HG03039 (cell line): ENCODE measurements around the gene PPIG.
"Not testable (repeated sequence)": the region's sequence is repeated elsewhere in the genome, so short reads cannot be mapped to it uniquely, and the experiment has no call there.

ENCODE experiments used
- ATAC-seq: cut with Tn5 transposase; IDR thresholded peaks from one replicate; pipeline ENCODE4 v1.9.1; 2021; ENCODE audit warnings: mild to moderate bottlenecking, moderate library complexity; ENCODE audit not compliant: unreplicated experiment

The PPIG gene

DNA sequence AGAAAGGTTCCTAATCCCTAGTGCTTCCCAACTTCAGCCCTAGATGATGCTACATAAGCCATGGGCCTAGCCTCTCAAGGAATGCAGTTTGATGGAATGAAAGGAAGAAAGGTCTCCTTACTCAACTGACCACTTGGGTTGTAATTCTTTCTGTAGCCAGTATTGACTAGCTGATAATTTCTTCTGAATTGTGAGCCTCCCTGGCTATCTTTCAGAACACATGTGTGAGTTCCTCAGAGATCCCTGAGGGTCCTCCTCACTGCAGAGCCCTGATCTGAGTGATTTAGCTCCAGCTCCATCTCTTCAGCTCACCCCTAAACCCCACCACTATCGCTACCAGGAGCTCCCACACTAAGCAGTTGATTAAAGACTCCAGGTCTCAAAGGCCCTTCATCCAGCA, 78.6 kb downstream of the PPIG start:
- ATAC-seq, result no peak

DNA sequence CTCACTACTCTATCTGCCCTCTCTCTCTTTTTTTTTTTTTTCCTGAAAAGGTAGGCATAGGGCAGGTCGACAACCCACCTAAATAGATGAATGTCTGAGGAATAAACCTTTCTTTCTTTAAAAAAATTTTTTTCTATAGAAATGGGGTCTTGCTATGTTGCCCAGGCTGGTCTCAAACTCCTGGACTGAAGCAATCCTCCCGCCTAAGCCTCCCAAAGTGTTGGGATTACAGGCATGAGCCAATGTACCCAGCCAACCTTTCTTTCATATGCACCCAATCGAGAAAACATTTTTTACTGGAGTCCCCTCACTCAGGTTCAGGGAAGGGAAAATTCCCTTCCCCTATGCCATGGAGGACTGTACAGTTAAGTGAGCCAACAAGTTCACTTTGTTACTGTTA, 79.1 kb downstream of the PPIG start:
- no peak for ATAC-seq

DNA sequence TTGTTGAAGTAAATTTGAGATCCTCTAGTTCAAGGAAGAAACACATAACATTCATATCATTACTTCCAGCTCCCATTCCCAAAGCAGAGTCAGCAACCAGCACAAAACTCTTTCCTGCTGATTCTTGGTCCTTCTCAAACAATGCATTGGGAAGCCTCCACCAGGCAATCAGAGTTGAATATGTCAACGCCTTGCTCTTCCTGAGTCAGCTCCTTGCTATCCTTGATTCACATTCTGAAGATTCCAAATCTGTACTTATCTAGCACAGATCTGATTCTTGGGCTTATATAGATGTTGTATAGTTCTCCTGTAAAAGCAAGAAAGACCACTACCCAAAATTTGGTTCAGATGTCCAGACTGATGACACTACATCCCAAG, 80.4 kb downstream of the PPIG start:
- no peak for ATAC-seq

DNA sequence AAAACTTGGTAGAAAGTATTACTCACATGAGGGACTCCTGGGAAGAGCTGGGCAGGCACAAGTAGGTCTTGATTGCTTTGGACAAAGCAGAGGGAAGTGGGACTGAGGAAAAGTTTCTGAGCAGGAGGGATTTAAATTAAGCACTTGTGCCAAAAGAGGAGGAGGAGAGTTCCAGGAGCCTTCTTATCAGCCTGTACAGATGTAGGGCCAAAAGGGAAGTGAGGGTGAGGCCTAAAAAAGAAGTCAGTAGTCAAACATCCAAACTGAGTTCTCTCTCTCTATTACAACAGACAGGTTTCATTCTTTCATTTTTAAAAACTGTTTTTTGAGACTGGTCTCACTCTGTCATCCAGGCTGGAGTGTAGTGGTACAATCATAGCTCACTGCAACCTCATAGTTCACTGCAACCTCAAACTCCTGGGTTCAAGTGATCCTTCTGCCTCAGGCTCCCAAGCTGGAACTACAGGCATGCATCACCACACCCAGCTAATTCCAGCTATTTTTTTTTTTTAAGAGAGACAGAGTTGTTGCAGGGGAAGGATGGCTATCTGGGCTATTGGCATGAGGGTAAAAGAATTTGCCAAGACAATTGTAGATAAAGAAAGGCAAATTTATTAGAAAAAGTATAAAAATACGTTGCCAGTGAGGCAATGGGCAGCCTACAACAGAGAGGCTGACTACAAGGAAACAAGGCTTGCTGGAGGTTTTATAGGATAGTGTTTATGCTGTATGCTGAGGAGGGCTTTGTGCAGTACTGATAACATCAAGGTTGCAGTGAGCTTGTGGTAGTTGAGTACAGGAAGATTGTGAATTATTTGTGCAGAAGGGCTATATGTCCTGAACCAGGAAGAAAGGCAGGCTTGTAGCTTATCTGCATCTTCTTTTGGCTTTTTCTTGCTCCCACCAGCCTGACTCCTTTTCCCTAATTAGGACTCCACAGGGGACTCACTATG, 81.1 kb downstream of the PPIG start:
- ATAC-seq, result no peak

DNA sequence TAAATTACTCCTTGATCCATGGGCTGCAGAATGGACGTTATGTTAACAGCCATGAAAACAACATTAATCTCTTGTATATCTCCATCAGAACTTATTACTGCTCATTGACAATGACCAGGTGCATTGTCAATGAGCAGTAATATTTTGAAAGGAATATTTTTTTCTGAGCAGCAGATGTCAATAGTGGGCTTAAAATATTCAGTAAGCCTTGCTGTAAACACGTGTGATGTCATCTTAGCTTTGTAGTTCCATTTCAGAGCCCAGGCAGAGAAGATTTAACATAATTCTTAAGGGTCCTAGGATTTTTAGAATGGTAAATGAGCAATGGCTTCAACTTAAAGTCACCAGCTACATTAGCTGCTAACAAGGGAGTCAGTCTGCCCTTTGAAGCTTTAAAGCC, 83.4 kb downstream of the PPIG start:
- ATAC-seq, result no peak

DNA sequence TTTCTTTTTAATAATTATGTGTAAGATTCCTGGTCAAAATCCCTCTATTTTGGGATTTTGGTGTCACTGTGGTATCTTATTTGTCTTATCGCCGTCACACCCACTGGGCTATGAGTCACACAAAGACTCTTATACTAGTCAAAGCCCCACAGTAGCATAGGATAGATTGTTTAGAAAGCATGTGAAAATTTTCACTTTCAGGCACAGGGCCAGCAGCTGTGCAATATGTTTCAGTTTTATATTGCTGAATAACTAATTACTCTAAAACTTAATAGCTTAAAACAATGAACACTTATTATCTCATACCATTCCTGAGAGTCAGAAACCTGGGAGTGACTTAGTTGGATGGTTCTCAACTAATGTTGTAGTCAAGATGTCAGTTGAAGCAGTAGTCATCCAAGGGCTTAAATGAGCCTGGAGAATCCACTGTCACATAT, 86.1 kb downstream of the PPIG start:
- no peak for ATAC-seq

DNA sequence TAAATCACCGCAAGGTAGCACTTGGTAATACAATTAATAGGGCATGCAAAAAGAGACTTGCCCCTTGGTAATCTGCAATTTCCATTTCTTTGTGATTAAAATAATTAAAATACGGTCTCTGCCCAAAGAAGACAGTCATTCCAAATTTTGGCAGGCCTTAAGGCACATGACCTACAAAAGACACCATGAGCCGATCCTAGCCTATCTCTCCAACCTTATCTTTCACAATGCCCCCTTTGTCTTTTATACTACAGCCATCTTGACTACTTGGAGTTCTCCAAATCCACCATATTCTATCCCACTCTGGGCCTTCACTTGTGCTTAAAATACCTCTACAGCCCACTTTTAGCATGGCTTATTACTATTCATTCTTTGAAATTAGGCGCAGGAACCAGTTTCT, 86.8 kb downstream of the PPIG start:
- no peak for ATAC-seq

DNA sequence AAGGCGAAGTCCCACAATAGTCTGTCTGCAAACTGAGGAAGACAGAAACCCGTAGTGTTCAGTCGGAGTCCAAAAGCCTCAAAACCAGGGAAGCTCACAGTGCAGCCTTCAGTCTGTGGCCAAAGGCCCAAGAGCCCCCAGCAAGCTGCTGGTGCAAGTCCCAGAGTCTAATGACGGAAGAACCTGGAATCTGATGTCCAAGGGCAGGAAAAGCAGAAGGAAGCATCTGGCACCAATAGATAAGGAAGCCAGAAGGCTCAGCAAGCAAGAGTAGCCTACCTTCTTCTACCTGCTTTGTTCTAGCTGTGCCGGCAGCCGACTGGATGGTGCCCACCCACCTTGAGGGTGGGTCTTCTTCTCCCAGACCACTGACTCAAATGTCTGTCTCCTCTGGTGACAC, 88.3 kb downstream of the PPIG start:
- no peak for ATAC-seq

DNA sequence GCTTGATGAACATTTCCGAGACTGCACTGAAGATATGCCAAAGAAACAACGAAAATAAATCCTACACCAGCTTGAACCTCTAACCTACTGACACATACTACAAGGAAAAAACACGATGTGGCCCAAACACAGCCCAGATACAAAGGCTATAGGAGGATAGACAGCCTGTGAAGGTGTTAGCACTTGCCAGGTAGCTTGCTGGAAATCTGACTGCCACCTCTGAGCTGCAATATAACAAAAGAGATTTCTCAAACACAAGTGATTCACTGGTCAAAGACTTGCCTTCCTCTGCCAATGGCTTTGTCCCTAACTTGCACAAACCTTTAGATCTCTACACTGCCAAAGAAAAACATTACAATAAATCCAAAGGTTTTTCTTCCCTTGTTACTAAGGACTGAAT, 89.0 kb downstream of the PPIG start:
- no peak for ATAC-seq

DNA sequence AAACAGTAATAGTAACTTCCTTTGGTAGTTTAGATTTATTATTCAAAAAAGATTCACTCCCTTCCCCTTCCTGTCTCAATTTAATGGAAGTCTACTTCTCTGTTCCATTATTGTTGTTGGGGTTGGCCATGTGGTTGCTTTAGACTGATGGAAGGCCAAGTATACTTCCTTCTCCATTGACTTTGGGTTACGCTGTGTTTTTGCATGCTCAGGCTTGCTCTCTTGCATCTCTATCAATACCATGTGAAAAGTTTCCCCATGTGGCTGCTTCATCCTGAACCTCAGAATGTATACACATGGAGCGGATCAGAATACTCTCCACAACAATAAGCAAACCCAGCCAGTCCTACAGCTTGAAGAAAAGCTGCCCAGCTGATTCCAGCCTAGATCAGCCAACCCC, 89.8 kb downstream of the PPIG start:
- ATAC-seq, result no peak

DNA sequence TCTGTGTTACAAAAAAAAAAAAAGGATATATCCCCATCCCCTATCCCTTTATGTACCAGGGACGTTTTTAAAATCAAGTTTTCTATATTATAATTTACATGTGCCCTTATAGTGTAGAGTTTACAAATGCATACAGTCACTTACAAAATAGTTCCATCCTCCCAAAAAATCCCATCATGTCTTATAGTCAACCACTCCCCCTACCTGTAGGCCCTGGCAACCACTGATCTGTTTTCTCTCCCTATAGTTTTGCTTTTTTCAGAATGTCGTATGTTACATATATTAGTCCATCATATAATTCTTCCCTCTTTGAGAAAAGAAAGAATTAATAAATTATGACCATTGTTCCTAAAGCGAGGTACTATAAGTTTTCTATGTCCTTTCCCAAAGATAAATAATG, 92.2 kb downstream of the PPIG start:
- no peak for ATAC-seq

DNA sequence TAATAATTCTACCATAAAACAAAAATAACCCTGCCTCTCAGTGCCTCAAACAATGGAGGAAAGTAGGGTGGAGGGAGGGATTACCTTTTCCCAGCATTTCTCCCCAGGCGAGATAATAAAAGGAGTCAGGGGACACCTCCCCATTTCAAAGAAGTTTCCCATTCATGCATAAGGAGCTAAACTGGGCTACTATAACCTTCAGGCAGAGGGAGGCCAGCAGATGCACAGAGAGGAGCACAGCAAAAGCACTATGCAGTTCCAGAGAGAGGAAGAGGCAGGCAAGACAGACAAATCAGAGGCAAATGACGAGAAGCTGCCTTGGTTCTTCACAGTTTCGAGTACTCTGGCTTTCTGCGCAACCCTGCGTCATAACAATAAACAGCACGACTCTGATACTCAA, 92.7 kb downstream of the PPIG start:
- no peak for ATAC-seq

DNA sequence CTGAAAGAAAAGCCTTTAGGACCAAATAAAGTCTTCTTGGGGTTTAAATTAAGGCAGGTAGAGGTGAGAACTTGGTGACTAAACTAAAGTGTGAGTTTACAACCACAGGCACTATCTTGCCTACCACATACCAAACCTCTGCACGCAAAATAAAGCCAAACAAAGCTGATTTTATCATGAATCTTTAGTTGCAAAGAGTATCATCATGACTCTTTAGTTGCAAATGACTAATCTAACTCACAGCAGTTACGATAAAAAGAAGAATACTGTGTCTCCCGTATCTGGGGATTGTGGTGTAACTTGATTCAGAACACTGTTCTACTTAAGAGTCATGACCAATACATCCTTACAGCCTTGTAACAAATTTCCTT, 98.9 kb downstream of the PPIG start:
- no peak for ATAC-seq

DNA sequence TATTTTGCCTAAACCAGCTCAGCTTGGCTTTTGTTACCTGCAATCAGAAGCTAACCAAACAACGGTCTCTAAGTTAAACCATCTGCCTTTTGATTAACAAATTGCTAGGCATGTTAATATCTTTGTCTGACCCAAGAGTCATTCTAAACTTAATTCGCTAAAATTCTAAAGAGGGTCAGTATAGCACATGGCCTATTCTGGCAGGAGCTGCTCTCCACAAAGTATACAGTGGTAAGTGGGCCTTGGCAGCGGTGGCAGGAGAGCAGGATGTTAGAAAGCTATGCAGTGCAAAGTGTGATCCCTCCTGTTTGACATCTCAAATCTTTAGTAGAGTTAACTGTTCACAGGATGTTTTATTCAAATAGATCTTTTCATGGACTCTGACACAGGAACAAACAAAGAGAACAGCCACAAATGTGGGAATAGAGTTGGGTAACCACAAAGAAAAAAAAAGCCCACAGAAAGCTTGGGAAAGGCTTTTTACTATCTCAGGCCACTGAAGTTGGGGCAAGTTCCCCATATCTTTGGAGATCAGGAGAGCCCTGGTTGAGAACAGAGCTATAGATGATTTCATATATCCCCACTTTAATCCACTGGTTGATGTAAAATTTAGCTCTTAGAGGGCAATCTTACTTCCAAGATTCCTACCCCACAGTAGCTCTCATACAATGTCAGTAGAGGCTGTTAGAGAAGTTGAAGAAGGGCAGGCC, 99.4 kb downstream of the PPIG start:
- no peak for ATAC-seq

DNA sequence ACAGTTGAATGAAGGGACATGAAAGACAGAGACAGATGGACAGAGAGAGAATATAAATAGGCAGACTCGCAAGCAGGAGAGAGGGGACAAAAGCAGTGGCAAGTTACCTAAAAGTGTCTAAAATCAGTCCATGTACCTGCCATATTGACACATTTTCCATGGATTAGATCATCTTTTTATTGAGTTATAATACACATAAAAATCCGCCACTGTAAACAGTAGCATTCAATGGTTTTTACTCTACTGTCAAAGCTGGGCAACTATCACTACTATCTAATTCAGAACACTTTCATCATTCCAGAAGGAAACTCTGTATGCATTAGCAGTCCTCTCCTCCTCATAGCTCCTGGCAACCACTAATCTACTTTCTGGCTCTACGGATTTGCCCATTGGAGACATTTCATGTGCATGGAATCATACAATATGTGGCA, 100.0 kb downstream of the PPIG start:
- no peak for ATAC-seq

DNA sequence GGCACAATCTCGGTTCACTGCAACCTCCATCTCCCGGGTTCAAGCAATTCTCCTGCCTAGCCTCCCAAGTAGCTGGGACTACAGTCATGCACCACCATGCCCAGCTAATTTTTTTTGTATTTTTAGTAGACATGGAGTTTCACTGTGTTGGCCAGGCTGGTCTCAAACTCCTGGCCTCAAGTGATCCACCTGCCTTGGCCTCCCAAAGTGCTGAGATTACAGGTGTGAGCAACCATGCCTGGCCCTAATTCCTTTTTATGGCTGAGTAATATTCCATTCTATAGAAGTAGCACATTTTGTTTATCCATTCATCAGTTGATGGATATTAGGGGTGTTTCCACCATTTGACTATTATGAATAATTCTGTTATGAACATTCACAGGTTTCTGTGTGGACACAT, 100.6 kb downstream of the PPIG start:
- not testable (repeated sequence) for ATAC-seq

DNA sequence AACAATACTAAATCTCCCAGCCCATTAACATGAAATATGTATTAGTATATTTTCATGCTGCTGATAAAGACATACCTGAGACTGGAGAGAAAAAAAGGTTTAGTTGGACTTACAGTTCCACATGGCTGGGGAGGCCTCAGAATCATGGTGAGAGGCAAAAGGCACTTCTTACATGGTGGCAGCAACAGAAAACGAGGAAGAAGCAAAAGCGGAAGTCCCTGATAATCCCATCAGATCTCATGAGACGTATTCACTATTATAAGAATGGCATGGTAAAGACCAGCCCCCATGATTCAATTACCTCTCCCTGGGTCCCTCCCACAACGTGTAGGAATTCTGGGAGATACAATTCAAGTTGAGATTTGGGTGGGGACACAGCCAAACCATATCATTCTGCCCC, 102.7 kb downstream of the PPIG start:
- not testable (repeated sequence) for ATAC-seq

DNA sequence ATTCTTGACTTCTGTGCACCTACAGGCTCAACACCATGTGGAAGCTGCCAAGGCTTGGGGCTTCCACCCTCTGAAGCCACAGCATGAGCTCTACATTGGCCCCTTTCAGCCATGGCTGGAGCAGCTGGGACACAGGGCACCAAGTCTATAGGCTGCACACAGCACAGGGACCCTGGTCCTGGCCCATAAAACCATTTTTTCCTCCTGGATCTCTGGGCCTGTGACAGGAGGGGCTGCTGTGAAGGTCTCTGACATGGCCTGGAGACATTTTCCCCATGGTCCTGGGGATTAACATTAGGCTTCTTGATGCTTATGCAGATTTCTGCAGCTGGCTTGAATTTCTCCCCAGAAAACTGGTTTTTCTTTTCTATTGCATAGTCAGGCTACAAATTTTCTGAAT, 103.8 kb downstream of the PPIG start:
- not testable (repeated sequence) for ATAC-seq

DNA sequence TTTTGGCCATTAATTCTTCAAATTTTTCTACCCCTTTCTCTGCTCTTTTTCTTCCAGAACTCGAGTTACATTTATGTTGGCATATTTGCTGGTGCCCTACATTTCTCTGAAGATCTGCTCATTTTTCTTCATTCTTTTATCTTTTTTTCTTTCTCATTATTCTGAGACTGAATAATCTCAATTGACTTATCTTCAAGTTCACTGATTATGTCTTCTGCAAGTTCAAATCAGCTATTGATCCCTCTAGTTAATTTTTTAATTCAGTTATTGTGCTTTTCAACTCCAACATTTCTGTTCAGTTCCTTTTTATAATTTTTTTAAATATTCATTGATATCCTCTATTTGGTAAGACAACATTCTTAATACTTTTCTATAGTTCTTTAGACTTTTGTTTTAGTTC, 106.8 kb downstream of the PPIG start:
- no peak for ATAC-seq
